ENCODE data around the gene S100A2.
"Not testable (repeated sequence)": the region's sequence is repeated elsewhere in the genome, so short reads cannot be mapped to it uniquely, and the experiment has no call there.

- not testable (repeated sequence) for TF ChIP-seq CTCF (IDR thresholded peaks at IDR 0.05); EZH2 (IDR thresholded peaks at IDR 0.05; ENCODE audit: borderline replicate concordance, insufficient read depth, low read depth, low read length, poor library complexity, severe bottlenecking)
Observed at GRCh38 chr1:153562021-153562420, 3.6 kb downstream of the S100A2 start.
